SK-N-SH treated with all-trans-retinoic acid at 6 μM for 48 hours (cell line): ENCODE measurements around the gene UFM1.

Experiments
- ATAC-seq: fragments of 200-7000 bp; cut with Tn5 transposase; 3 replicates; pipeline ENCODE4 v1.9.1; 2020; ENCODE audit warnings: mild to moderate bottlenecking, moderate library complexity
- ARNTL ChIP-seq: fragments of 450-650 bp; formaldehyde crosslinking; IDR thresholded peaks from 2 replicates; pipeline ENCODE4 v1.5.0; 2020; ENCODE audit warnings: low read depth, mild to moderate bottlenecking, moderate library complexity, borderline replicate concordance
- BACH2 ChIP-seq: fragments of 250-450 bp; sonication (Bioruptor Pico); IDR thresholded peaks from 2 replicates; pipeline ENCODE4 v1.9.0; 2021; ENCODE audit warnings: mild to moderate bottlenecking, borderline replicate concordance
- CSDC2 ChIP-seq: fragments of 250-450 bp; sonication (Bioruptor Pico); IDR thresholded peaks from 2 replicates; pipeline ENCODE4 v1.5.0; 2020; ENCODE audit warnings: mild to moderate bottlenecking, moderate library complexity
- CSRNP3 ChIP-seq: fragments of 250-450 bp; sonication (Bioruptor Pico); IDR thresholded peaks from 2 replicates; pipeline ENCODE4 v1.5.1; 2021; ENCODE audit warnings: mild to moderate bottlenecking, moderate library complexity
- ESRRG ChIP-seq: fragments of 250-450 bp; sonication (Bioruptor Pico); IDR thresholded peaks from 2 replicates; pipeline ENCODE4 v1.6.1; 2021; ENCODE audit warnings: mild to moderate bottlenecking
- GLIS3 ChIP-seq: fragments of 250-450 bp; sonication (Bioruptor Pico); IDR thresholded peaks from 2 replicates; pipeline ENCODE4 v1.5.0; 2020; ENCODE audit warnings: mild to moderate bottlenecking, moderate library complexity
- ISL1 ChIP-seq: fragments of 250-450 bp; sonication (Bioruptor Pico); IDR thresholded peaks from 2 replicates; pipeline ENCODE4 v2.1.2; 2022; ENCODE audit warnings: mild to moderate bottlenecking, moderate library complexity
- OSR1 ChIP-seq: fragments of 250-450 bp; sonication (Bioruptor Pico); IDR thresholded peaks from 2 replicates; pipeline ENCODE4 v1.8.0; 2022; ENCODE audit warnings: moderate library complexity, mild to moderate bottlenecking, inconsistent platforms
- POU6F1 ChIP-seq: fragments of 250-450 bp; sonication (Bioruptor Pico); IDR thresholded peaks from 2 replicates; pipeline ENCODE4 v1.8.0; 2021; ENCODE audit warnings: low read depth, mild to moderate bottlenecking, moderate library complexity, borderline replicate concordance
- PPARA ChIP-seq: fragments of 250-450 bp; sonication (Bioruptor Pico); IDR thresholded peaks from 2 replicates; pipeline ENCODE4 v1.5.0; 2020; ENCODE audit warnings: mild to moderate bottlenecking, borderline replicate concordance
- RARB ChIP-seq: fragments of 250-450 bp; sonication (Bioruptor Pico); IDR thresholded peaks from 2 replicates; pipeline ENCODE4 v1.8.0; 2021; ENCODE audit warnings: mild to moderate bottlenecking, moderate library complexity
- SNAI2 ChIP-seq: fragments of 250-450 bp; sonication (Bioruptor Pico); IDR thresholded peaks from 2 replicates; pipeline ENCODE4 v1.5.0; 2020; ENCODE audit warnings: mild to moderate bottlenecking, moderate library complexity
- TOX ChIP-seq: fragments of 250-450 bp; sonication (Bioruptor Pico); IDR thresholded peaks from 2 replicates; pipeline ENCODE4 v1.8.0; 2021; ENCODE audit warnings: mild to moderate bottlenecking, moderate library complexity, borderline replicate concordance
- ZC3H10 ChIP-seq: fragments of 250-450 bp; sonication (Bioruptor Pico); IDR thresholded peaks from 2 replicates; pipeline ENCODE4 v1.5.1; 2021; ENCODE audit warnings: mild to moderate bottlenecking, moderate library complexity
- ZFP3 ChIP-seq: fragments of 250-450 bp; sonication (Bioruptor Pico); IDR thresholded peaks from 2 replicates; pipeline ENCODE4 v1.5.0; 2020; ENCODE audit warnings: mild to moderate bottlenecking, moderate library complexity
- ZFP30 ChIP-seq: fragments of 450-650 bp; formaldehyde crosslinking; IDR thresholded peaks from 2 replicates; pipeline ENCODE4 v1.5.0; 2022; ENCODE audit warnings: mild to moderate bottlenecking, moderate library complexity
- ZNF565 ChIP-seq: fragments of 450-650 bp; formaldehyde crosslinking; conservative IDR thresholded peaks from 2 replicates; pipeline ENCODE4 v1.5.0; 2020; ENCODE audit warnings: low read depth, mild to moderate bottlenecking, moderate library complexity
- ZNF70 ChIP-seq: fragments of 450-650 bp; formaldehyde crosslinking; IDR thresholded peaks from 2 replicates; pipeline ENCODE4 v1.5.0; 2020; ENCODE audit warnings: mild to moderate bottlenecking, moderate library complexity
- ZNF8 ChIP-seq: fragments of 450-650 bp; formaldehyde crosslinking; IDR thresholded peaks from 2 replicates; pipeline ENCODE4 v1.5.0; 2020; ENCODE audit warnings: mild to moderate bottlenecking, moderate library complexity
- TF ChIP-seq, protein P1 (sequence below): fragments of 250-450 bp; sonication (Bioruptor Pico); IDR thresholded peaks from 2 replicates; pipeline ENCODE4 v1.5.1; 2020; ENCODE audit warnings: low read depth, mild to moderate bottlenecking, moderate library complexity
- TF ChIP-seq, protein P2 (sequence below): fragments of 250-450 bp; sonication (Bioruptor Pico); IDR thresholded peaks from 2 replicates; pipeline ENCODE4 v1.5.0; 2020; ENCODE audit warnings: mild to moderate bottlenecking, moderate library complexity

UFM1 gene

GRCh38 chr13:38341149-38341692 lies 8.4 kb upstream of the UFM1 start:
- no peak for ATAC-seq
- TF ChIP-seq, protein P1, sequence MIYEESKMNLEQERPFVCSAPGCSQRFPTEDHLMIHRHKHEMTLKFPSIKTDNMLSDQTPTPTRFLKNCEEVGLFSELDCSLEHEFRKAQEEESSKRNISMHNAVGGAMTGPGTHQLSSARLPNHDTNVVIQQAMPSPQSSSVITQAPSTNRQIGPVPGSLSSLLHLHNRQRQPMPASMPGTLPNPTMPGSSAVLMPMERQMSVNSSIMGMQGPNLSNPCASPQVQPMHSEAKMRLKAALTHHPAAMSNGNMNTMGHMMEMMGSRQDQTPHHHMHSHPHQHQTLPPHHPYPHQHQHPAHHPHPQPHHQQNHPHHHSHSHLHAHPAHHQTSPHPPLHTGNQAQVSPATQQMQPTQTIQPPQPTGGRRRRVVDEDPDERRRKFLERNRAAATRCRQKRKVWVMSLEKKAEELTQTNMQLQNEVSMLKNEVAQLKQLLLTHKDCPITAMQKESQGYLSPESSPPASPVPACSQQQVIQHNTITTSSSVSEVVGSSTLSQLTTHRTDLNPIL: no peak
- TF ChIP-seq TOX (CRISPR knock-in tag): no peak
- TF ChIP-seq BACH2 (CRISPR knock-in tag): no peak
- no peak for TF ChIP-seq OSR1 (CRISPR knock-in tag)
- TF ChIP-seq ISL1 (CRISPR knock-in tag): no peak

DNA sequence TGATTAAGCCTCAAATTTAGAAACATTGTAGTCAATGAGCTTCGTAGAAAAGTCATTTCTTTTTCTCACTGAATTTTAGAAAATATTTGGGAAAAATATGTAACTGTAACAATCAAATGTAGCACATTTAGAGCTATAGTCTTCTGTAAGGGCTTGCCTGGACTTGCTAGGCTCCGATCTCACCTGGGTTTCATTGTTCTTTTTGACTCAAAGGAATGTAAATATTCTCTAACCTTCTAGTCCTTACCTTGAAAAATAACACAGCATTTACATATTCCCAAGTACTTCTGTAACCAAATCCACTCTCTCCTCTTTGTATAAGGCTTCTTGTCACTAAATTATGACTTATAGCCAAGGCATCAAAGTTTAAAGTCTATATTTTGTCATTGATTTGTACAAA lies 2.9 kb upstream of the UFM1 start:
- no peak for ATAC-seq
- no peak for TF ChIP-seq ZNF70 (CRISPR knock-in tag)
- no peak for TF ChIP-seq TOX (CRISPR knock-in tag)
- no peak for TF ChIP-seq CSDC2
- no peak for TF ChIP-seq ZNF565 (CRISPR knock-in tag)
- TF ChIP-seq ZC3H10: no peak
- no peak for TF ChIP-seq ZFP3
- no peak for TF ChIP-seq POU6F1 (CRISPR knock-in tag)
- TF ChIP-seq SNAI2 (CRISPR knock-in tag): no peak
- no peak for TF ChIP-seq GLIS3
- TF ChIP-seq, protein P1: no peak
- TF ChIP-seq ESRRG (CRISPR knock-in tag): no peak
- TF ChIP-seq BACH2 (CRISPR knock-in tag): no peak

GRCh38 chr13:38348861-38349389 lies 726 bp upstream of the UFM1 start:
- peak; percentile 21; the same call in 2 of the 3 replicates for ATAC-seq
- TF ChIP-seq ESRRG (CRISPR knock-in tag): no peak
- TF ChIP-seq PPARA (CRISPR knock-in tag): no peak
- TF ChIP-seq ISL1 (CRISPR knock-in tag): no peak
- TF ChIP-seq, protein P1: no peak
- TF ChIP-seq CSRNP3 (CRISPR knock-in tag): no peak
- TF ChIP-seq CSDC2: no peak
- no peak for TF ChIP-seq OSR1 (CRISPR knock-in tag)
- TF ChIP-seq, protein P2, sequence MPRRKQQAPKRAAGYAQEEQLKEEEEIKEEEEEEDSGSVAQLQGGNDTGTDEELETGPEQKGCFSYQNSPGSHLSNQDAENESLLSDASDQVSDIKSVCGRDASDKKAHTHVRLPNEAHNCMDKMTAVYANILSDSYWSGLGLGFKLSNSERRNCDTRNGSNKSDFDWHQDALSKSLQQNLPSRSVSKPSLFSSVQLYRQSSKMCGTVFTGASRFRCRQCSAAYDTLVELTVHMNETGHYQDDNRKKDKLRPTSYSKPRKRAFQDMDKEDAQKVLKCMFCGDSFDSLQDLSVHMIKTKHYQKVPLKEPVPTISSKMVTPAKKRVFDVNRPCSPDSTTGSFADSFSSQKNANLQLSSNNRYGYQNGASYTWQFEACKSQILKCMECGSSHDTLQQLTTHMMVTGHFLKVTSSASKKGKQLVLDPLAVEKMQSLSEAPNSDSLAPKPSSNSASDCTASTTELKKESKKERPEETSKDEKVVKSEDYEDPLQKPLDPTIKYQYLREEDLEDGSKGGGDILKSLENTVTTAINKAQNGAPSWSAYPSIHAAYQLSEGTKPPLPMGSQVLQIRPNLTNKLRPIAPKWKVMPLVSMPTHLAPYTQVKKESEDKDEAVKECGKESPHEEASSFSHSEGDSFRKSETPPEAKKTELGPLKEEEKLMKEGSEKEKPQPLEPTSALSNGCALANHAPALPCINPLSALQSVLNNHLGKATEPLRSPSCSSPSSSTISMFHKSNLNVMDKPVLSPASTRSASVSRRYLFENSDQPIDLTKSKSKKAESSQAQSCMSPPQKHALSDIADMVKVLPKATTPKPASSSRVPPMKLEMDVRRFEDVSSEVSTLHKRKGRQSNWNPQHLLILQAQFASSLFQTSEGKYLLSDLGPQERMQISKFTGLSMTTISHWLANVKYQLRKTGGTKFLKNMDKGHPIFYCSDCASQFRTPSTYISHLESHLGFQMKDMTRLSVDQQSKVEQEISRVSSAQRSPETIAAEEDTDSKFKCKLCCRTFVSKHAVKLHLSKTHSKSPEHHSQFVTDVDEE (CRISPR knock-in tag): no peak
- TF ChIP-seq BACH2 (CRISPR knock-in tag): no peak
- no peak for TF ChIP-seq ARNTL (CRISPR knock-in tag)
- no peak for TF ChIP-seq TOX (CRISPR knock-in tag)
- TF ChIP-seq GLIS3: no peak
- no peak for TF ChIP-seq ZFP3
- no peak for TF ChIP-seq ZNF8 (CRISPR knock-in tag)
- TF ChIP-seq ZNF70 (CRISPR knock-in tag): no peak
- no peak for TF ChIP-seq ZNF565 (CRISPR knock-in tag)
- TF ChIP-seq ZC3H10: no peak
- TF ChIP-seq SNAI2 (CRISPR knock-in tag): no peak
- no peak for TF ChIP-seq RARB (CRISPR knock-in tag)
- no peak for TF ChIP-seq ZFP30 (CRISPR knock-in tag)
